Ecto neural progenitor cell (in vitro differentiated cells): ENCODE measurements around the gene LIPT2.
"Not testable (repeated sequence)": the region's sequence is repeated elsewhere in the genome, so short reads cannot be mapped to it uniquely, and the experiment has no call there.

Experiments used
- DNase-seq: peaks from one replicate; pipeline ENCODE4 v3.0.0-alpha.2; 2018; ENCODE audit warnings: low spot score

LIPT2 gene

DNA sequence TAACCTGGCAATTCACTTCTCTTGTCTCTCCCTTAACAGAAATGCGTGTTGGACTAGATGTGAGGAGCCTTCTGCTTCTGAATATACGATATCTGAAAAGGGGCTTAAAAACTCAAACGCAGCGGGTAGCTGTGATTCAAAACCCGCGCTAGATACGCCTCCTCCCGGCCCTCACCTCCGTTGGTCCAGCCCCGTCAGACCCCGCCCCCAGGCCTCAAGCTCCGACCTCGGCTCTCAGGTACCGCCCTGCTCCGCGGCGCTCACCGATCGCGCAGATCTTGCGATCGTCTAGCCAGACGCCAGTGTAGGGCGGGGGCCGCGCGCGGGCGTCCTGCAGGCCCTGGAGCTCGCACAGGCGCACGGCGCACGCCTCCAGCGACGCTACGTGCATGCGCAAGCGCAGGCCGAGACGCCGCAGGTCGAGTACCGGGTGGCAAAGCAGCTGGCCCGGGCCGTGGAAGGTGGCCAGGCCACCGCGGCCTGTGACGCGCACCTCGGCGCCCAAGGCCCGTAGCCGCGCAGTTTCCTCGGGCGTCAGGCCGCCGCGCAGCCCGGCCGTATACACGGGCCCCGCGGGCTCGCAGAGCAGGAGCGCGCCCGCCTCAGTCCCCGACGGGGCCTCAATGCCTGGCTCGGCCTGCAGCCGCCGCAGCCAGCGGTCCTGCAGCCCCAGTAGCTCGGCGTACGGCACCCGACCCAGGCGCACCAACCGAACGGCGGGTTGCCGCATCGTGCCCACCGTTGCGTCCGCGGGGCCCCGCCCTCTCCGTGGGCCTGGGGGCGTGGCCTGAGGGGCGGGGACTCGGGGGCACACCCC lies at the start of gene LIPT2:
Gene LIPT2, minus strand, starts transcription at position 751 of the 817 bp plus-strand sequence. Its CDS starts 21 bp downstream, at position 730.
- DNase-seq = peak; percentile 96

DNA sequence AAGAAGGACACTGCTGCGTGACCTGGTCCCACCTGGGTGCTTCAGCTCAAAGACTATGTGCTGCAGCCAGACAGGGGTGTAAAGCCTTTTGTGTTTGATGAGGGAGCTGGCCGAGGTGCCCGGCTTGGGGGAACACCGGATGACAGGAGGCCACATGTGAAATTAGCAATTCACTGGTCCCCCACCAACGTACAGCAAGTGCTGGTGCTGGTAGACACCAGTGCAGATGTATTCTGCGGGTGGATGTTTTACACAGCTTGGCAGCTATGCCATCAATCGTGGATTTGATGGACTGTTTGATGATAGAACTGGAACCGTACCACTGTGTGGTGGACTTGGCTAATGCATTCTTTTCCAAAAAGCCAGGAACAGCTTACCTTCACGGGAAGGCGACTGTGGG lies 47.9 kb upstream of the LIPT2 start:
- no peak for DNase-seq

DNA sequence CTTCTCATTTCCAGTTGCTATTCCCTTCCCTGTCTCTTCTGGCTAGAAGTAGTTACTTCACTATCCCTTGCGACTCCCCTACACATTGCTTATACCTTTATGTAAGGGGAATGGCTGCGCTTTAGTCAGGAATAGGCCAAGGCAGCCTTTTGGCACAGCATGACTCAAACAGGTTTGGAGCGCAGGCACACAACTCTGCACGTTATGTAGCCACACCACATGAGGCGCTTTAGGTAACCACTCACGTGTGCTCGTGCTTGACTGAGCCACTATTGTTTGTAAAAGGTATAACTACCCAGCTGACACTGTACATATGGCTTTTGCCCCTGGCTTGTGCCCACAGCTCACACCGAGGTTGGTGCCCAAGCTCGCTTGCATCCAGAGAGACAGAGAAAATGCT lies 46.7 kb upstream of the LIPT2 start:
- DNase-seq = no peak

DNA sequence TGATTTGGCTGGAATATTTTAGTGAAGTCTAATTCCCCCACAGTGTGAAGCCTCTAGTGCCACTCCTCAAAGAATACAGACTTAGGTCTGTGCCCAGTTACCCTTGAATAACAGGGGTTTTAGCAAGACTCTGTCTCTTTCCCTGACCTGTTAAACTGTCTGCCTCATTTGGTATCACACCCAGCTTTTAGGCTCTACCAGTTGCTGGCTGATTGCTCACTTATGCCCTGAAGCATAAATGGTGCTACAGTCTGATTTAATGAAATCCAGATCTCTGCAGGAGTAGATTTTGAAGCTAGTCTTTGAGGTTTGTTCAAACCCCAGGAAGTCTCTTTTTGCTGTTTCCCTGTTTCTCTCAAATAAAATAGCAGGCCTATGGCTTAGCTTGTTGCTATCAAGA lies 45.2 kb upstream of the LIPT2 start:
- no peak for DNase-seq

DNA sequence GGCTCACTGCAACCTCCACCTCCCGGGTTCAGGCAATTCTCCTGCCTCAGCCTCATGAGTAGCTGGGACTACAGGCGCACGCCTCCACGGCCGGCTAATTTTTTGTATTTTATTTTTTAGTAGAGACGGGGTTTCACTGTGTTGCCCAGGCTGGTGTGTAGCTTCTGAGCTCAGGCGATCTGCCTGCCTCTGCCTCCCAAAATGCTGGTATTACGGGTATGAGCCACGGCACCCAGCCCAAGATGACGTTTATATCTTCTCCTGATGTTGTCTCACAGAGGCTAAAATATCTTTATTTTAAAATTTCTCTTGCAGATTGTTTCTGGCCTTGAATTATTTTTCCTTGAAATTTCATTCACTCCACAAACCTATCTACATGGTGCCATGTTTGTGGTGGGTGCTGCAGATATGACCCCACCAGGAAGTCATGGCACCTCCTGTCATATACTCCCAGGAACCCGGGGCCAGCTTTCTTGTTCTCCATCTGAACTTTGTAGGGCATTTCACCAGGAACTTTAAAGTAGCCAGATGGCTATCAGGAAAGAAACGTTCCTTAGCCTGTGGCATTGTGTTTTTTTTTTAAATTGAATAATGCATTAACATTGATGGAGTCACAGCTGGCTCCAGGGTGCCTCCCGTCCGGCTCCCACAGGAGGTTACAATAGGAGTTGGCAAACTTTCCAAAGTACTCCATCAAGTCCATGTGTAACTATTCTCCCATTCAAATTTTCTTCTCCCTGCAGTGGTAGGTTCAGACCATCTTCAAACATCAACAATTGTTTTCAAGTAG lies 42.0 kb upstream of the LIPT2 start:
- no peak for DNase-seq

DNA sequence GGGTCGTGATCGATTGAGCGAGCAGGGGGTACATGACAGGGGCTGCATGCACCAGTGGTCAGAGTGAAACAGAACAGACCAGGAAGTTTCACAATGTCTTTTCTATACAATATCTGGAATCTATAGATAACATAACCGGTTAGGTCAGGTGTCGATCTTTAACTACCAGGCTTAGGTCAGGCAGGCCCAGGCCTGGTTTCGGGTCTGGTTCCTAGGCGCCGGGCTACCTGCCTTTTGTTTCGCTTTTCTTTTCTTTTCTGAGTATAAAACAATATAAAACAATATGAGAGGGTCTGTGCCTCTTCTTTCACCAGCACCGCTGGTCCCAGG lies 41.4 kb upstream of the LIPT2 start:
- DNase-seq = not testable (repeated sequence)

DNA sequence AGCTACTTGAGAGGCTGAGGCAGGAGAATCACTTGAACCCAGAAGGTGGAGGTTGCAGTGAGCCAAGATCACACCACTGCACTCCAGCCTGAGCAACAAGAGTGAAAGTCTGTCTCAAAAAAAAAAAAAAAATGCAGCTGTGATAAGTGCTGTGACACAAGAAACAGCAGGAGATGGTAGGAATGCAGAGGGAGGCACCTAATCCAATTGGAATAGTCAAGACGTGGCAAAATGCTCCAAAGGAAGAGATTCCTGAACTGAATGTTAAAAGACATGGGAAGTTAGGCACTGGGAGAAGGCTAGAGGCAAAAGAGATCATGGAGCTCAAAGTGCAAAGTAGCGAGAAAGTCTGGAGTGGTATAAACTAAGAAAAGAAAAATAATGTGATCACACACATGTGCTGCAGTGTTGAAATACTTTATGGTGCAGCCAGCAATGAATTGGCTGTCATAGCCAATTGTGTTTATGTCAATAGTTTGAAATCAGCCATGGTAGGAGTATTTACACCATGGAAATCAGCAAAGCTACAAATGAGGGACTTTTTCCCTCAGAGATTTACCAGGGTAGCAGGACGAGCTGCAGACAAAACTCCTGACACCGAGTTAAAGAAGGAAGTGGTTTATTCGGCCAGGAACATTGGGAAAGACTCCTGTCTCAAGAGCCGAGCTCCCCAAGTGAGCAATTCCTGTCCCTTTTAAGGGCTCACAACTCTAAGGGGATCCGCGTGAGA lies 40.9 kb upstream of the LIPT2 start:
- no peak for DNase-seq

DNA sequence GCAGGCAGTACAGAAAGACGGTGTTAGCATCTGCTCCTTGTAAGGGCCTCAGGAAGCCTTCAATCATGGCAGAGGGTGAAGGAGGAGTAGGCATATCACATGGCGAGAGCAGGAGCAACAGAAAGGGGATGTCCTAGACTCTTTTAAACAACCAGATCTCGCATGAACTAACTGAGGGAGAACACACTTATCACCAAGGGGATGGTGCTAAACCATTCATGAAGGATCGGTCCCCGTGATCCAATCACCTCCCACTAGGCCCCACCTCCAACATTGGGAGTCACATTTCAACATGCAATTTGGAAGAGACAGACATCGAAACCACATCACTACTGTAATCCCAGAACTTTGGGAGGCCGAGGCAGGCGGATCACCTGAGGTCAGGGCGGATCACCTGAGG lies 39.9 kb upstream of the LIPT2 start:
- no peak for DNase-seq

DNA sequence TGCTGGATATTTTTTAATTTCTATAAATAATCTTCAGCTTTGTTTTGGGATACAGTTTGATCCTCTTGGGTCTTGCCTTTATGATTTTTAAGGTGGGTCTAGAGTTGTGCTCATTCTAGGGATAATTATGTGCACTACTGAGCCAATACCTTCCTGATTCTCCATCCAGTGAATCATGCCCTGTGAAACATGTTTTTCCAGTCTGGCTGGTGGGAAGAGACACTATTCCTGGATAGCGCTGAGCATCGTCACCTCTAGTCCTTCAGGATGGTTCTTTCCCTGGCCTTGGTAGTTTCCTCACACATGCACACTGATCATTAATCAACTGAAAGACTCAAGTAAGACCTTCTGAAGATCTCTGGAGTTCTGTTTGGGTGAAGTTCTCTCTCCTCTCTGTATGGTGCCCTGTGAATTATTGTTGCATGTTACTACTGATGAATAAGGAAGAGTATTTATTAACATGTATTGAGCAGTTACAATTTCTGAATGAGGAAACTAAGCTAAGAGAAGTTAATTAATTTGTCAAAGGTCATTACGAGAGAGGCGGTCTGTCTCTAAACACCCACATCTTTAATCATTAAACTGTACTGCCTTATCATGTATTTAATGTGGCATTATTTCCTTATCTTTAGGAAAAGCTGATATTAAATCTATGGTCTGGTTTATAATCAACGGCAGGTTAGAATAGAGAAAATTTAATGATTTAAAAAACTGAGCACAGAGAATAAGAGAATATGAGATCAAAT lies 39.1 kb upstream of the LIPT2 start:
- no peak for DNase-seq

DNA sequence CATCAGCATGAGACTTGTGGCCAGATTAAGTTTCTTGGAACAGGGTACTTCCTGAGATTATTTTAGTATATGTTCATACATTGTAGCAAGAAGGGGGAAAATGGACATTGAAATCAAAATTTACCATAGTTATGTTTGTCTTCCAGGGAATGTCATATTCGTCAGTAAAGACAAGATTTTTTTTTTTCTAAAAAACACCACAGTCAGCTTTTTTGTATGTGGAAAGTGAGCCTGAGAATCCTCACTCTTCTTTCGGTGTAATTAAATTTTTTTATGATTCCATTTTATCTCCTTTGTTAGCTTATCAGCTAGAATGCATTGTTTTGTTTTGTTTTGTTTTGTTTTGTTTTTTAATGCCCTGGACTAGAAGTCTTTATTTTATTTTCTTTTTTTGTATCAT lies 31.5 kb upstream of the LIPT2 start:
- no peak for DNase-seq

DNA sequence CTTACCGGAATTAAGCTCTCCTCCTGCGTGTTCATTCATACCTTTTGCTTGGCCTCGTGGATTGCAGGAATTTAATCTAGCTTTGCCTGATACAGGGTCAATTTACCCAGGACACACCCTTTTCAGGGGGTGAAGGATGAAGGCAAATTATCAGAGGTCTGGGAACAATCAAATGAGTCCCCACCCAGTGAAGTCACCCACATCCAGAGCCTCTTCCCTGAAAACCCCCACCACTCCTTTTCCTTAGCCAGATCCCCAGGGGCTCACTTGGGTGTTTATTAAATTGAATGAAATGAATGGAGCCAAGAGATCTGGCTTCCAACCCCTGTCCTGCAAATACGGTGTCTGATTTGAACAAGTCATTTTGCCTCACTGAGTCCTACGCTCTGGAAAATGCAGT lies 31.0 kb upstream of the LIPT2 start:
- no peak for DNase-seq

DNA sequence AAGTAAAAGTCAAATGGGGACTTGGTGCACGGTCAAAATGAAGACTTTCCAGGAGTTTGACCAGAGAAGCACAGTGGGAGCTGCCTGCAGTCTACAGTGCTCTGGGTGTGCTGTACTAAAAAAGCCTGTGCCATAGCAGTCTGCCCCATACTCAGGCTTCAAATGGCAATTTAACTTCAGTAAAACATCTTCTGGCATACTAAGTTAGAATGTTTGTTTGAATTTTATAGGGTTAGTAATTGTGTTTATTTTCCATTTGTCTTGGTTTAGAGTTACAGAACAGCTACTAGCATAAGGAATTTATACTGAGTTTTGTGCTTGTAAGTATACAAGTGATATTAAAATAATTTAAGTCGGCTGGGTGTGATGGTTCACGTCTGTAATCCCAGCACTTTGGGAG lies 29.3 kb upstream of the LIPT2 start:
- no peak for DNase-seq

DNA sequence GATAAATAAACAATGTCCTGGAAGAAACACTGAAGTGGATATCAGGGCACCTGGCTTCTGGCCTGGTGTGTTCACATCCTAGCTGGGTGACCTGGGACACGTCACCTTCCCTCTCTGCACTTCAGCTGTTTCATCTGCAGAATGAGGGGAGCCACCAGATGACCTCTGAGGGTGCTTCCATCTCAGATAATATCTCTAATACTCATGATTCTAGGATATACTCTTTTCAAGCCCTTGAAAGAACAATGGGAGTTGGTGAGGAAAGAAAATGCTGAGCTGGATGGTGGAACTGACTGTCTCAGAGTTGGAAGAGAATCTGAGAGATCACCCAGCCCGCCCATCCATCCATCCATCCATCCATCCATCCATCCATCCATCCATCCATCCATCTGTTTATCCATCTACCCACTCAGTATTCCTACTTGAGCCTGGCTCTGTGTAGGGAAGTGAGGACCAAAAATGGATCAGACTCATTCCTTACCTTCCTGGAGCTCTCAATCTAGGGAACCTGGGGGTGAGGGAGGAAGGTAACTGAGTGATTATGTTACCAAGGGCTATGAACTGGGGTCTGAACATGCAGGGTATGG lies 28.2 kb upstream of the LIPT2 start:
- no peak for DNase-seq

DNA sequence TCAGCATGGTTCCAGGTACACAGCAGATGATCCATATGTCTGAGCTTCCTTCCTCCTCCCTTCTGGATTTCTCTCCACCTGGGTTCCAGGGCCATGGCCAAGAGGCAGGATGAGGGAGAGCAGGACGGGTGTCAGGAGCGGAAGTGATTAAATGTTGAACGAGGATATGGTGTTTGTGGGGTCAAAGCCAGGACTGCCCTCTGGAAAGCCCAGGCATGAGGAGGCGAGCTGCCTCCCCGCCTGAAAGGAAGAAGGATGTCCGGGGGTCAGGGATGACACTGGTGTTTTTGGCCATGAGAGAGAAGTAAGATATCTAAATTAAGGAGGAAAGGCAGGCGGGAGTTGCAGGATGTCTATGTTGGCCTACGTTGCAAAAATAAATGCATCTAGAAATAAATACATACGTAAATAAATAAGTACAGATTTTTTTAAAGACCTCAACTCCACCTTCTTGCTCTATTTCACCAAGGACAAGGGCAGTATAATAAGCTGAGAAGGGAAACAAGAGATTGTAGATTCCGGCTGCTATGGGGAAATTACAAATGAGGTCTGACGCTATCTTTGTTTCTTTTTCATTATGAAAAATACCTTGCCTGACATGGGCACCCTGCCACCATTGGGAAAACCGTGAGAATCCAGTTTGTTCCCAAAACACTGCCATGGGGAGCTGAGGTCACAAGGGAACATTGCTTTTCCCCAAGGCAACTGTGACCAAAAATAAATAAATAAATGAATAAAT lies 27.6 kb upstream of the LIPT2 start:
- no peak for DNase-seq

DNA sequence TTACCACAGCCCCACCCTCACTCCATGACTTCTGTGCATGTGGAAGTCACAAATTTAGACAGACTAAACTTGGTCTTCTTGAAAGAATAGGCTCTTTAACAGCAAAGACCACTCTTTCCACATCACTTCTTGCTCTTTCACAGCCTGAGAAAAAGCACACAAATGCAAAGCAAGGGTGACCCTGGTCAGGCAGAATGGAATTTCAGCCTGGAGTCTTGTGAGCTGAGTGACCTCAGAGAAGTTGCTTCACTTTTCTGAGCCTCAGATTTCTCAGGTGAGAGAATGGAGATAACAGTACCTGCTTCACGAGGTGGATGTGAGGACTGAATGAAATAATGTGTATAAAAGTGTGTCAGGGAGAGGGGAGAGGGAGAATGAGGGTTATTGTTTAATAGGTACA lies 26.8 kb upstream of the LIPT2 start:
- DNase-seq = no peak

DNA sequence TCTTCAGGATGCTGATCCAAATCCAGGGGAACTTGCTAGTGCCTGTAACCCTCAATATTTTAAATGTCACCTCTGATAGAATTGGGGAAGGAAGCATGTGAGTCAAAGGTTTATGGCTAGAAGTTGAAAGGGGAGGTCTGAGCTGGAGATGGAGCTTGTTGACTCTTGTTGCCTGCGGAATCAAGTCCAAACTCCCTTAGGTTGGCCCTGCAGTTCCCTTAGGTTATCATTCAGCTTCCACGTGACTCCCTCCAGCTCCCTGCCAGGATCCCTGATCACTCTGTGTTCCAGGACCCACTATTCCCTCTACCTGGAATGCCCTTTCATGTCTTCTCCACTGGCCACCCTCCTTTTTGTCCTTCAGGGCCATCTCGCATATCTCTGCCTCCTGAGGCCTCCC lies 26.2 kb upstream of the LIPT2 start:
- DNase-seq = no peak

DNA sequence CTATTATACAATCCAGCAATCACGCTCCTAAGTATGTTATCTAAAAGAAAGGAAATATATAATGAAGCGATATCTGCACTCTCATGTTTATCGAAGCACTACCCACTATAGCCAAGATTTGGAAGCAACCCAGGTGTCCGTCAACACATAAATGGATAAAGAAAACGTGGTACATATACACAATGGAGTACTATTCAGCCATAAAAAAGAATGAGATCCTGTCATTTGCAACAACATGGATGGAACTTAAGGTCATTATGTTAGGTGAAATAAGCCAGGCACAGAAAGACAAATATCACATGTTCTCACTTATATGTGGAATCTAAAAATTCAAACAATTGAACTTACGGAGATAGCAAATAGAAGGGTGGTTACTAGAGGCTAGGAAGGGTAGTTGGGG lies 24.1 kb upstream of the LIPT2 start:
- not testable (repeated sequence) for DNase-seq

DNA sequence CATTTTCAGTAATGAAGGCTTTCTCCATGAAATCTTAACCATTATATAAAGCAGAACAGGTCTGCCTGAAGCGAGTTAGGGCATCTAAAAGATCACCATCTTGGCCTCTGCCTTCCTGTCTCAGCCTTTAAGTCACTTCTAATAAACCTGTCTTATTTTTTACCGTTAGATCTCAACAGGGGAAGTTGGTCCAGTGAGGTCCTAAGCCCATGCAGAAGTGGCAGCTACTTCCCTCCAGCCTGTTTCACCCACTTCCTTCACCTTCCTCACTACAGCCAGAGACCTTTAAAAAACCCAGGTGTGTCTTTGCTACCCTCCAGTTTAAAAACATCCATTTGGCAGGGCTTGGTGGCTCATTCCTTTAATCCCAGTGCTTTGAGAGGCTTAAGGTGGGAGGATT lies 14.1 kb upstream of the LIPT2 start:
- DNase-seq = no peak

DNA sequence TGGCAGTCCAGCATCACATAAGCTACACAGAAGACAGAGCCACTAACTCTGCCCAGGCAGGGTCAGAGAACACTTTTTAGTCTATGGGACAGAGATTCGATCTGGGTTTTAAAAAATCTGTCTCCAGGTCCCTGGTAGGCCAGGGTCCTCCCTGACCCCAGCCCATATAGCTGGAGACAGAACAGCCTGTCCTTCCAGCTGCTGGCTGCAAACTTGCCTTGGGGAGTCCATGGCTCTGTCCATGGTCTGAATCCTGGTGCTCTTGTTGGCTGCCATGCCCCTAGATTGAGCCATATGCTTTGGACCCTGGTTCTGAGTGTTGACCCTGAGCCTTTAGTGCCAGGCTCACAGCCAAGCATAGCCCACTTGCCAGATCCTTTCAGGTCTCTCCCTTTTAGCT lies 13.3 kb upstream of the LIPT2 start:
- no peak for DNase-seq

DNA sequence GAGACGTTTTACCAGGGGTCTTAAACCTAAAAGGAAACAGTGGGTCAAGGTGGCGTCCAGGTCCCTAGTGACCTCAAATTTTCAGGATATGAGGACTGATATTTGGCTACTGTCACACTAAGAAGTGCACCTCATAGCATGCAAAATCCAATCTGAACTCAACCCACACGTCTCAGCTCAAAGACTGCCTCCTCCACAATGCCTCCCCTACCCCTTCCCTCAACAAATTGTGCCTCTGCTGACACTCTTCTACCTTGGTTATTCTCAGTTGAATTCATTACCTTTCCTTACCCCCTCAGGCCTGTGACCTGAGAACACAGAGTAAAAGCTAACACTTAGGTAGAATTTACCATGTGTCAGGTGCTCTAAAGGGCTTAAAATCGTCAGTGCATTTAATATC lies 12.4 kb upstream of the LIPT2 start:
- no peak for DNase-seq

DNA sequence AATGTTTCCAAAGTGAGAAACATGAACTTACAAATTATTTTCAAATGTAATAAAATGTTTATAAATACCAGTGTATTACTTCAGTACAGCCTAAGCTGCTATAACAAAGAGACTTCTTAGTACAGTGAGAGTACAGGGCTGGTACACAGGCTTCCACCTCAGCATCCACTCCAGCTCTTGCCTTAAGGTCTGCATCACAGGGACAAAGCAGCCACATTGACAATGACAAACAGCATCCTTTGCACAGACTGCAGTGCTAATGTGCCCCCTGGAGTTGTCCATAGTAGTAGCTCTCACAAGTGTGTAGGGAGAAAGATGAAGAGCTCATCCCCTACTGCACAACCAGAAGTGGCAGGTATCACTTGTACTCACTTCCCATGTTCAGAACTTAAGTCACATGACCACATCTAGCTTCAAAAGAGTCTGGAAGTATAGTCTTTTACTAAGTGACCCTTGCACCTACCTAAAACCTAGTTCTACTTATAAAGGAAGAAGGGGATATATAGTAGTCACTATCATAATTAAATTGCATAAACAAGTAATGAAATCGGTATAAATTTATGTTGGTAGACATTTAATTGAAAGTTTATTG lies 10.7 kb upstream of the LIPT2 start:
- DNase-seq = no peak
